ENCODE measurements around the gene RARS2.

Gene RARS2

GRCh38 chr6:87487555-87487954 is 102.2 kb downstream of the RARS2 start:
- H3K4me3 ChIP-seq (ENCODE audit: low read depth, low read length): no peak overlapping the region
- no peaks in the 10 kb centered on the region for H3K27me3 ChIP-seq (ENCODE audit: control insufficient read depth, insufficient read depth, low read length)
- peaks cover 2% of the 10 kb centered on the region for H3K79me2 ChIP-seq
- no peaks in the 10 kb centered on the region for H3K4me1 ChIP-seq
- TF ChIP-seq, protein P1, sequence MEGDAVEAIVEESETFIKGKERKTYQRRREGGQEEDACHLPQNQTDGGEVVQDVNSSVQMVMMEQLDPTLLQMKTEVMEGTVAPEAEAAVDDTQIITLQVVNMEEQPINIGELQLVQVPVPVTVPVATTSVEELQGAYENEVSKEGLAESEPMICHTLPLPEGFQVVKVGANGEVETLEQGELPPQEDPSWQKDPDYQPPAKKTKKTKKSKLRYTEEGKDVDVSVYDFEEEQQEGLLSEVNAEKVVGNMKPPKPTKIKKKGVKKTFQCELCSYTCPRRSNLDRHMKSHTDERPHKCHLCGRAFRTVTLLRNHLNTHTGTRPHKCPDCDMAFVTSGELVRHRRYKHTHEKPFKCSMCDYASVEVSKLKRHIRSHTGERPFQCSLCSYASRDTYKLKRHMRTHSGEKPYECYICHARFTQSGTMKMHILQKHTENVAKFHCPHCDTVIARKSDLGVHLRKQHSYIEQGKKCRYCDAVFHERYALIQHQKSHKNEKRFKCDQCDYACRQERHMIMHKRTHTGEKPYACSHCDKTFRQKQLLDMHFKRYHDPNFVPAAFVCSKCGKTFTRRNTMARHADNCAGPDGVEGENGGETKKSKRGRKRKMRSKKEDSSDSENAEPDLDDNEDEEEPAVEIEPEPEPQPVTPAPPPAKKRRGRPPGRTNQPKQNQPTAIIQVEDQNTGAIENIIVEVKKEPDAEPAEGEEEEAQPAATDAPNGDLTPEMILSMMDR (IDR thresholded peaks at IDR 0.05): no peak
- H3K27ac ChIP-seq: no peak overlapping the region
- H3K4me2 ChIP-seq (ENCODE audit: low read length): no peak overlapping the region
- H2AFZ ChIP-seq: no peak overlapping the region
- no peak overlapping the region for H3K9ac ChIP-seq
- no peaks in the 10 kb centered on the region for H3K9me3 ChIP-seq (ENCODE audit: control insufficient read depth, low read length)
- H3K36me3 ChIP-seq (ENCODE audit: control insufficient read depth, insufficient read depth, low read length): no peaks in the 10 kb centered on the region

DNA sequence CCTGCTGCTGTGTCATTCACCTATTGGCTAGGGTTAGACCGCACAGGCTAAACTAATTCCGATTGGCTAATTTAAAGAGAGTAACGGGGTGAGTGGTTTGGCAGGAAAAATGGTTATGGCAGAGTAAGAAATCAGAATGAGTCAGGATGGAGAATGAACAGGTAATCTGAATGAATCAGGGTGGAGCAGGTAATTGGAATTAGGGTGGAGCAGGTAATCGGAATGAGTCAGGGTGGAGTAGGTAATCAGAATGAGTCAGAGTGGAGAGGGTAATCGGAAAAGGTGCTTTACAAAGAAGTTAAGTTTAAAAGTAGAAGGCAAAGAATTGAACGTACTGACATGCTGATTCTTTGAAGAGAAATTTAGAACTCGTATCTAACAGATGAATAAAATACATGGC is 105.3 kb downstream of the RARS2 start:
- H2AFZ ChIP-seq: no peak overlapping the region
- no peaks in the 10 kb centered on the region for H3K9me3 ChIP-seq (ENCODE audit: control insufficient read depth, low read length)
- no peak overlapping the region for H3K4me2 ChIP-seq (ENCODE audit: low read length)
- H3K27me3 ChIP-seq (ENCODE audit: control insufficient read depth, insufficient read depth, low read length): no peaks in the 10 kb centered on the region
- H3K9ac ChIP-seq: no peak overlapping the region
- H3K79me2 ChIP-seq: peaks cover 4% of the 10 kb centered on the region
- no peak overlapping the region for H3K4me3 ChIP-seq (ENCODE audit: low read depth, low read length)
- H3K27ac ChIP-seq: no peak overlapping the region
- TF ChIP-seq, protein P1 (IDR thresholded peaks at IDR 0.05): no peak
- H3K4me1 ChIP-seq: no peaks in the 10 kb centered on the region
- H3K36me3 ChIP-seq (ENCODE audit: control insufficient read depth, insufficient read depth, low read length): no peaks in the 10 kb centered on the region

DNA sequence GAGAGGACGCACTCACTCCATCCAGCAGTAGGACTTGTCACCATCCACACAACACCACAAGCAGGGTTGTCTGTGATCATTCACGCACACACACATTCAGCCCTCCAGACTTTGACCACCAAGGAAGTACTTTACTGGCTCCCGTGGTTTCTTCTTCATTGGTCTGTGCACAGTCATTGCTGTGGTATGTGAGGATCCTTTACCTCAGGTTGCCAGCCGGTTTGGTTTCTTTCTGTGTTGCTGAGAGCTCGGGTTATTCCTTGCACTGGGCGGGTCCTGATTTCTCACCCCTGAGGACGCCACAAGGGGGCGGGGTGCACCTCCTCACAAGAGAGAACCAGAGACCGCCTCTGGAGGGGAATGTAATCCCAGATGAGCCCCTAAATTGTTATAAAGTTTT is 105.9 kb downstream of the RARS2 start:
- H3K4me1 ChIP-seq: no peaks in the 10 kb centered on the region
- no peaks in the 10 kb centered on the region for H3K27me3 ChIP-seq (ENCODE audit: control insufficient read depth, insufficient read depth, low read length)
- no peak overlapping the region for H2AFZ ChIP-seq
- H3K27ac ChIP-seq: no peak overlapping the region
- H3K36me3 ChIP-seq (ENCODE audit: control insufficient read depth, insufficient read depth, low read length): no peaks in the 10 kb centered on the region
- H3K79me2 ChIP-seq: peaks cover 4% of the 10 kb centered on the region
- H3K9ac ChIP-seq: no peak overlapping the region
- no peaks in the 10 kb centered on the region for H3K9me3 ChIP-seq (ENCODE audit: control insufficient read depth, low read length)
- TF ChIP-seq, protein P1 (IDR thresholded peaks at IDR 0.05): no peak
- H3K4me3 ChIP-seq (ENCODE audit: low read depth, low read length): no peak overlapping the region
- H3K4me2 ChIP-seq (ENCODE audit: low read length): no peak overlapping the region

GRCh38 chr6:87482366-87482765 is 107.4 kb downstream of the RARS2 start:
- Histone ChIP-seq H3K79me2 (peaks cover 9% of the 10 kb centered on the region), H3K4me2 (ENCODE audit: low read length) (no peak overlapping the region), H3K36me3 (ENCODE audit: control insufficient read depth, insufficient read depth, low read length) (no peaks in the 10 kb centered on the region), H3K9ac (no peak overlapping the region), H3K9me3 (ENCODE audit: control insufficient read depth, low read length) (no peaks in the 10 kb centered on the region), H2AFZ (no peak overlapping the region), H3K27ac (no peak overlapping the region), H3K4me1 (no peaks in the 10 kb centered on the region), H3K27me3 (ENCODE audit: control insufficient read depth, insufficient read depth, low read length) (no peaks in the 10 kb centered on the region), H3K4me3 (ENCODE audit: low read depth, low read length) (no peak overlapping the region)
- TF ChIP-seq, protein P1 (IDR thresholded peaks at IDR 0.05): no peak

DNA sequence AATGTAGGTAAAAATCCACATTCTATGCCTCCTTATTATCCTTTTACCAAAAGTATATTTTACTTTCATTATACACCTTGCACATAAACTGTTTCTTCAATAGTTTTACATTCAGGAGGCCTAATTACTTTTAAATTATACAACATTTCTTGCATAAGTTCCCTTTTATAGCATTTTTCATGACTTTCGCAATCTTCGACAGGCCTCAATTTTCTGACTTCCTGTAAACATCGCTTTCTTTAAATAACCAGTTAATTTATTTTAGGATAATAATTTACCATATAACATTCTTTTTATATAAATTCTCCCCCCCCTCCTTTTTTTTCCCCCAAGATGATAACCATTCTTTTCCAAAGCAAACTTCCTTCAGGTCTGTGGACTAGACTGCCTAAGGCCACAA is 107.9 kb downstream of the RARS2 start:
- TF ChIP-seq, protein P1 (IDR thresholded peaks at IDR 0.05): no peak
- Histone ChIP-seq H3K9me3 (ENCODE audit: control insufficient read depth, low read length) (no peaks in the 10 kb centered on the region), H3K9ac (no peak overlapping the region), H3K36me3 (ENCODE audit: control insufficient read depth, insufficient read depth, low read length) (no peaks in the 10 kb centered on the region), H2AFZ (no peak overlapping the region), H3K4me1 (no peaks in the 10 kb centered on the region), H3K79me2 (peaks cover 9% of the 10 kb centered on the region), H3K27ac (no peak overlapping the region), H3K4me2 (ENCODE audit: low read length) (no peak overlapping the region), H3K4me3 (ENCODE audit: low read depth, low read length) (no peak overlapping the region), H3K27me3 (ENCODE audit: control insufficient read depth, insufficient read depth, low read length) (no peaks in the 10 kb centered on the region)

Measured in parathyroid adenoma (tissue), 2 donors.